GM23338 (cell line): ENCODE measurements around the gene OR5A1. TPM values are rescaled to one million over a fixed set of nuclear protein-coding genes. Genes with fewer than 3 reads are reported as not detected.

Experiments
- ATAC-seq: fragments of 200-7000 bp; cut with Tn5 transposase; 3 replicates; pipeline ENCODE4 v1.9.1; 2020
- DNase-seq: peaks from one replicate; pipeline ENCODE4 v3.0.0-alpha.2; 2015; ENCODE audit warnings: low spot score
- H2AFZ ChIP-seq: fragments of 200-600 bp; sonication (generic); 2 replicates; pipeline ENCODE4 v1.8.0; 2016; ENCODE audit warnings: antibody characterized with exemption, mild to moderate bottlenecking, moderate library complexity
- H3F3A ChIP-seq: fragments of 200-600 bp; sonication (generic); replicated peaks from 2 replicates; pipeline ENCODE4 v1.8.0; 2017; ENCODE audit warnings: antibody characterized with exemption, mixed run types, low read depth
- H3K27ac ChIP-seq: fragments of 200-600 bp; sonication (generic); 2 replicates; pipeline ENCODE4 v1.6.1; 2016; ENCODE audit warnings: low read depth
- H3K27me3 ChIP-seq: fragments of 200-600 bp; sonication (generic); 2 replicates; pipeline ENCODE4 v1.8.0; 2016; ENCODE audit warnings: mild to moderate bottlenecking, mixed run types, moderate library complexity; ENCODE audit not compliant: insufficient read depth
- H3K36me3 ChIP-seq: fragments of 200-600 bp; sonication (generic); 2 replicates; pipeline ENCODE4 v1.8.0; 2016; ENCODE audit warnings: mild to moderate bottlenecking; ENCODE audit not compliant: insufficient read depth
- H3K4me1 ChIP-seq: fragments of 200-600 bp; sonication (generic); 2 replicates; pipeline ENCODE4 v1.8.0; 2016; ENCODE audit warnings: mild to moderate bottlenecking, moderate library complexity; ENCODE audit not compliant: insufficient read depth
- H3K4me2 ChIP-seq: fragments of 200-600 bp; sonication (generic); 2 replicates; pipeline ENCODE4 v1.7.1; 2017; ENCODE audit warnings: mixed run types
- H3K4me3 ChIP-seq: fragments of 200-600 bp; sonication (generic); 2 replicates; pipeline ENCODE4 v1.6.1; 2016; ENCODE audit warnings: mixed run types
- H3K79me2 ChIP-seq: fragments of 200-600 bp; sonication (generic); replicated peaks from 2 replicates; pipeline ENCODE4 v1.8.0; 2017; ENCODE audit warnings: mild to moderate bottlenecking; ENCODE audit not compliant: insufficient read depth
- H3K9me2 ChIP-seq: fragments of 200-600 bp; sonication (generic); 2 replicates; pipeline ENCODE4 v1.8.0; 2017; ENCODE audit not compliant: insufficient read depth
- H4K20me1 ChIP-seq: fragments of 200-600 bp; sonication (generic); replicated peaks from 2 replicates; pipeline ENCODE4 v1.8.0; 2017; ENCODE audit warnings: mild to moderate bottlenecking; ENCODE audit not compliant: insufficient read depth
- H3K27ac Mint-ChIP-seq: 2 replicates; pipeline ENCODE4 v1.8.0; 2020; ENCODE audit warnings: inconsistent platforms, mild to moderate bottlenecking, moderate library complexity, mixed read lengths
- H3K27me3 Mint-ChIP-seq: 3 replicates; pipeline ENCODE4 v1.8.0; 2022; ENCODE audit warnings: low read depth, mild to moderate bottlenecking, moderate library complexity, mixed read lengths, inconsistent platforms; ENCODE audit not compliant: insufficient read depth, poor library complexity
- H3K36me3 Mint-ChIP-seq: 3 replicates; pipeline ENCODE4 v1.8.0; 2021; ENCODE audit warnings: low read depth, mild to moderate bottlenecking, inconsistent platforms, moderate library complexity, mixed read lengths
- H3K4me1 Mint-ChIP-seq: 3 replicates; pipeline ENCODE4 v1.8.0; 2020; ENCODE audit warnings: mild to moderate bottlenecking, inconsistent platforms, mixed read lengths
- H3K4me3 Mint-ChIP-seq: 3 replicates; pipeline ENCODE4 v1.8.0; 2021; ENCODE audit warnings: moderate library complexity, mild to moderate bottlenecking, inconsistent platforms, mixed read lengths
- H3K9me3 Mint-ChIP-seq: 3 replicates; pipeline ENCODE4 v1.8.0; 2020; ENCODE audit warnings: moderate library complexity, mild to moderate bottlenecking, inconsistent platforms, mixed read lengths
- CREB1 ChIP-seq: fragments of 250-450 bp; sonication (Bioruptor Pico); IDR thresholded peaks from 2 replicates; pipeline ENCODE4 v1.5.0; 2020; ENCODE audit warnings: low read depth, mild to moderate bottlenecking, moderate library complexity
- EZH2phosphoT487 ChIP-seq: fragments of 200-600 bp; sonication (generic); IDR thresholded peaks from one replicate; pipeline ENCODE4 v1.8.1; 2018; ENCODE audit warnings: antibody characterized with exemption; ENCODE audit not compliant: unreplicated experiment
- JUNB ChIP-seq: IDR thresholded peaks from one replicate; pipeline ENCODE4 v1.6.1; 2016; ENCODE audit warnings: antibody characterized with exemption; ENCODE audit not compliant: unreplicated experiment
- ZNF114 ChIP-seq: fragments of 250-450 bp; sonication (Bioruptor Pico); IDR thresholded peaks from 2 replicates; pipeline ENCODE4 v1.5.0; 2020; ENCODE audit warnings: mild to moderate bottlenecking, moderate library complexity
- ZNF331 ChIP-seq: fragments of 250-450 bp; sonication (Bioruptor Pico); IDR thresholded peaks from 2 replicates; pipeline ENCODE4 v1.5.0; 2020; ENCODE audit warnings: low read depth, mild to moderate bottlenecking, moderate library complexity
- polyA plus RNA-seq: library from polyadenylated mRNA; unstranded; fragments of >200 nt; fragmentation: Nextera tagmentation; extraction: Ambion mirVana; gene quantifications from 2 replicates; pipeline ENCODE4 v1.2.1, GENCODE V29; 2016
- total RNA-seq: library from RNA; depleted of rRNA; stranded (reverse); fragments of >200 nt; shearing (Covaris generic); gene quantifications from 2 replicates; pipeline ENCODE4 v1.2.3, GENCODE V29; 2014
- TF ChIP-seq, protein P1 (sequence below): IDR thresholded peaks from 2 replicates; pipeline ENCODE4 v1.6.1; 2016; ENCODE audit warnings: antibody characterized with exemption
- TF ChIP-seq, protein P2 (sequence below), 2 experiments: fragments of 200-600 bp in 1 of 2; sonication (generic) in 1 of 2; conservative IDR thresholded peaks; 2 replicates each; pipeline versions ENCODE4 v1.5.1 to v1.6.1; 2016 to 2017; ENCODE audit warnings: antibody characterized with exemption in 2 of 2, low read depth in 2 of 2, mild to moderate bottlenecking in 2 of 2, moderate library complexity in 1 of 2
- TF ChIP-seq, protein P3 (sequence below): fragments of 250-450 bp; sonication (Bioruptor Pico); IDR thresholded peaks from 2 replicates; pipeline ENCODE4 v1.5.0; 2020; ENCODE audit warnings: mild to moderate bottlenecking, moderate library complexity

Gene OR5A1
- total and polyA plus RNA-seq, 2 experiments from 2014 or later: 0.03 TPM; not detected in 1

DNA sequence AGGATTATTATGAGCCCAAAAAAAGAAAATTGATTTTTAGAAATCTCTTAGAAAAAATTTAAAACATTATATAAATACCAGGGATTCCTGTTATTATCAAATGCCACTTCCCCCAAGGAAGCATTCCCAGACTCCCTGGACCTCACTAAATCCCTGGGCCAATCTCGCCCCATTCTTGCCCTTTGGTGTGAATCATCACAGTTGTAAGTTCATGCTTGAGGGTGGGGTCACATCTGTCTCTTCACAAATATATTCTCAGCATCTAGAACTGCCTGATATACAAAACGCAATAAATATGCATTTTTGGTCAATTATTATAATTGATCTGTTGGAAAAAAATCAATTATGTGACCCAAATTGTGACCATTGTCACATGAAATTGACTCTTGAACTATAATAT is 12.2 kb downstream of the OR5A1 start:
- H3F3A ChIP-seq: no peaks in the 10 kb centered on the region
- TF ChIP-seq ZNF114 (CRISPR knock-in tag): no peak
- TF ChIP-seq EZH2phosphoT487: no peak
- TF ChIP-seq, protein P1, sequence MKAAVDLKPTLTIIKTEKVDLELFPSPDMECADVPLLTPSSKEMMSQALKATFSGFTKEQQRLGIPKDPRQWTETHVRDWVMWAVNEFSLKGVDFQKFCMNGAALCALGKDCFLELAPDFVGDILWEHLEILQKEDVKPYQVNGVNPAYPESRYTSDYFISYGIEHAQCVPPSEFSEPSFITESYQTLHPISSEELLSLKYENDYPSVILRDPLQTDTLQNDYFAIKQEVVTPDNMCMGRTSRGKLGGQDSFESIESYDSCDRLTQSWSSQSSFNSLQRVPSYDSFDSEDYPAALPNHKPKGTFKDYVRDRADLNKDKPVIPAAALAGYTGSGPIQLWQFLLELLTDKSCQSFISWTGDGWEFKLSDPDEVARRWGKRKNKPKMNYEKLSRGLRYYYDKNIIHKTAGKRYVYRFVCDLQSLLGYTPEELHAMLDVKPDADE: no peak
- TF ChIP-seq, protein P2, sequence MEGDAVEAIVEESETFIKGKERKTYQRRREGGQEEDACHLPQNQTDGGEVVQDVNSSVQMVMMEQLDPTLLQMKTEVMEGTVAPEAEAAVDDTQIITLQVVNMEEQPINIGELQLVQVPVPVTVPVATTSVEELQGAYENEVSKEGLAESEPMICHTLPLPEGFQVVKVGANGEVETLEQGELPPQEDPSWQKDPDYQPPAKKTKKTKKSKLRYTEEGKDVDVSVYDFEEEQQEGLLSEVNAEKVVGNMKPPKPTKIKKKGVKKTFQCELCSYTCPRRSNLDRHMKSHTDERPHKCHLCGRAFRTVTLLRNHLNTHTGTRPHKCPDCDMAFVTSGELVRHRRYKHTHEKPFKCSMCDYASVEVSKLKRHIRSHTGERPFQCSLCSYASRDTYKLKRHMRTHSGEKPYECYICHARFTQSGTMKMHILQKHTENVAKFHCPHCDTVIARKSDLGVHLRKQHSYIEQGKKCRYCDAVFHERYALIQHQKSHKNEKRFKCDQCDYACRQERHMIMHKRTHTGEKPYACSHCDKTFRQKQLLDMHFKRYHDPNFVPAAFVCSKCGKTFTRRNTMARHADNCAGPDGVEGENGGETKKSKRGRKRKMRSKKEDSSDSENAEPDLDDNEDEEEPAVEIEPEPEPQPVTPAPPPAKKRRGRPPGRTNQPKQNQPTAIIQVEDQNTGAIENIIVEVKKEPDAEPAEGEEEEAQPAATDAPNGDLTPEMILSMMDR (conservative IDR thresholded peaks at IDR 0.05; ENCODE audit: low read depth in 2 of 2): no peak
- TF ChIP-seq JUNB: no peak
- TF ChIP-seq, protein P3, sequence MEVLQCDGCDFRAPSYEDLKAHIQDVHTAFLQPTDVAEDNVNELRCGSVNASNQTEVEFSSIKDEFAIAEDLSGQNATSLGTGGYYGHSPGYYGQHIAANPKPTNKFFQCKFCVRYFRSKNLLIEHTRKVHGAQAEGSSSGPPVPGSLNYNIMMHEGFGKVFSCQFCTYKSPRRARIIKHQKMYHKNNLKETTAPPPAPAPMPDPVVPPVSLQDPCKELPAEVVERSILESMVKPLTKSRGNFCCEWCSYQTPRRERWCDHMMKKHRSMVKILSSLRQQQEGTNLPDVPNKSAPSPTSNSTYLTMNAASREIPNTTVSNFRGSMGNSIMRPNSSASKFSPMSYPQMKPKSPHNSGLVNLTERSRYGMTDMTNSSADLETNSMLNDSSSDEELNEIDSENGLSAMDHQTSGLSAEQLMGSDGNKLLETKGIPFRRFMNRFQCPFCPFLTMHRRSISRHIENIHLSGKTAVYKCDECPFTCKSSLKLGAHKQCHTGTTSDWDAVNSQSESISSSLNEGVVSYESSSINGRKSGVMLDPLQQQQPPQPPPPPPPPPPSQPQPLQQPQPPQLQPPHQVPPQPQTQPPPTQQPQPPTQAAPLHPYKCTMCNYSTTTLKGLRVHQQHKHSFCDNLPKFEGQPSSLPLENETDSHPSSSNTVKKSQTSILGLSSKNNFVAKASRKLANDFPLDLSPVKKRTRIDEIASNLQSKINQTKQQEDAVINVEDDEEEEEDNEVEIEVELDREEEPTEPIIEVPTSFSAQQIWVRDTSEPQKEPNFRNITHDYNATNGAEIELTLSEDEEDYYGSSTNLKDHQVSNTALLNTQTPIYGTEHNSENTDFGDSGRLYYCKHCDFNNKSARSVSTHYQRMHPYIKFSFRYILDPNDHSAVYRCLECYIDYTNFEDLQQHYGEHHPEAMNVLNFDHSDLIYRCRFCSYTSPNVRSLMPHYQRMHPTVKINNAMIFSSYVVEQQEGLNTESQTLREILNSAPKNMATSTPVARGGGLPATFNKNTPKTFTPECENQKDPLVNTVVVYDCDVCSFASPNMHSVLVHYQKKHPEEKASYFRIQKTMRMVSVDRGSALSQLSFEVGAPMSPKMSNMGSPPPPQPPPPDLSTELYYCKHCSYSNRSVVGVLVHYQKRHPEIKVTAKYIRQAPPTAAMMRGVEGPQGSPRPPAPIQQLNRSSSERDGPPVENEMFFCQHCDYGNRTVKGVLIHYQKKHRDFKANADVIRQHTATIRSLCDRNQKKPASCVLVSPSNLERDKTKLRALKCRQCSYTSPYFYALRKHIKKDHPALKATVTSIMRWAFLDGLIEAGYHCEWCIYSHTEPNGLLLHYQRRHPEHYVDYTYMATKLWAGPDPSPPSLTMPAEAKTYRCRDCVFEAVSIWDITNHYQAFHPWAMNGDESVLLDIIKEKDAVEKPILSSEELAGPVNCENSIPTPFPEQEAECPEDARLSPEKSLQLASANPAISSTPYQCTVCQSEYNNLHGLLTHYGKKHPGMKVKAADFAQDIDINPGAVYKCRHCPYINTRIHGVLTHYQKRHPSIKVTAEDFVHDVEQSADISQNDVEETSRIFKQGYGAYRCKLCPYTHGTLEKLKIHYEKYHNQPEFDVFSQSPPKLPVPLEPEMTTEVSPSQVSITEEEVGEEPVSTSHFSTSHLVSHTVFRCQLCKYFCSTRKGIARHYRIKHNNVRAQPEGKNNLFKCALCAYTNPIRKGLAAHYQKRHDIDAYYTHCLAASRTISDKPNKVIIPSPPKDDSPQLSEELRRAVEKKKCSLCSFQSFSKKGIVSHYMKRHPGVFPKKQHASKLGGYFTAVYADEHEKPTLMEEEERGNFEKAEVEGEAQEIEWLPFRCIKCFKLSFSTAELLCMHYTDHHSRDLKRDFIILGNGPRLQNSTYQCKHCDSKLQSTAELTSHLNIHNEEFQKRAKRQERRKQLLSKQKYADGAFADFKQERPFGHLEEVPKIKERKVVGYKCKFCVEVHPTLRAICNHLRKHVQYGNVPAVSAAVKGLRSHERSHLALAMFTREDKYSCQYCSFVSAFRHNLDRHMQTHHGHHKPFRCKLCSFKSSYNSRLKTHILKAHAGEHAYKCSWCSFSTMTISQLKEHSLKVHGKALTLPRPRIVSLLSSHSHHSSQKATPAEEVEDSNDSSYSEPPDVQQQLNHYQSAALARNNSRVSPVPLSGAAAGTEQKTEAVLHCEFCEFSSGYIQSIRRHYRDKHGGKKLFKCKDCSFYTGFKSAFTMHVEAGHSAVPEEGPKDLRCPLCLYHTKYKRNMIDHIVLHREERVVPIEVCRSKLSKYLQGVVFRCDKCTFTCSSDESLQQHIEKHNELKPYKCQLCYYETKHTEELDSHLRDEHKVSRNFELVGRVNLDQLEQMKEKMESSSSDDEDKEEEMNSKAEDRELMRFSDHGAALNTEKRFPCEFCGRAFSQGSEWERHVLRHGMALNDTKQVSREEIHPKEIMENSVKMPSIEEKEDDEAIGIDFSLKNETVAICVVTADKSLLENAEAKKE (CRISPR knock-in tag): no peak
- no peak for TF ChIP-seq ZNF331
- no peak for TF ChIP-seq CREB1
- Mint-ChIP-seq H3K4me3 (no peak overlapping the region), H3K4me1 (no peaks in the 10 kb centered on the region), H3K27me3 (peaks cover 2% of the 10 kb centered on the region), H3K36me3 (no peaks in the 10 kb centered on the region), H3K27ac (no peak overlapping the region), H3K9me3 (peaks cover 21% of the 10 kb centered on the region)
- H3K4me2 ChIP-seq: no peak overlapping the region
- H3K4me3 ChIP-seq: no peak overlapping the region
- H3K9me2 ChIP-seq: 0 out of 2 replicates have a peak, but pooled peaks cover 13% of the 10 kb centered on the region
- H3K36me3 ChIP-seq: peaks cover 6% of the 10 kb centered on the region; the same call in 1 of the 2 replicates
- no peaks in the 10 kb centered on the region for H4K20me1 ChIP-seq
- H3K27me3 ChIP-seq: no peaks in the 10 kb centered on the region
- no peaks in the 10 kb centered on the region for H3K79me2 ChIP-seq
- no peak overlapping the region for H3K27ac ChIP-seq
- DNase-seq (no peak), ATAC-seq (no peak)
- no peak overlapping the region for H2AFZ ChIP-seq
- H3K4me1 ChIP-seq: no peaks in the 10 kb centered on the region
